Heart right ventricle (tissue), 16 donors: ENCODE results near the gene ZNF827. TPM values are rescaled to one million over a fixed set of nuclear protein-coding genes. Genes with fewer than 3 reads are reported as not detected.

Experiments used
- ATAC-seq, 8 donors: fragments of 200-7000 bp; cut with Tn5 transposase; one replicate each; pipeline ENCODE4 v1.9.1; 2020; ENCODE audit warnings: mild to moderate bottlenecking in 8 of 8, moderate library complexity in 8 of 8, moderate number of reproducible peaks in 1 of 8
- DNase-seq, 2 donors: peaks; one replicate each; pipeline ENCODE4 v3.0.0-alpha.2; 2020
- H3K27ac ChIP-seq, 10 donors: fragments of 200-600 bp; sonication (generic) in 2 of 10; one replicate each; pipeline versions ENCODE4 v1.5.0 to v1.8.0; 2020 to 2022; ENCODE audit warnings: mild to moderate bottlenecking in 3 of 10
- H3K27me3 ChIP-seq, 7 donors: fragments of 200-600 bp; one replicate each; pipeline ENCODE4 v1.8.0; 2021 to 2022; ENCODE audit warnings: mild to moderate bottlenecking in 2 of 7
- H3K36me3 ChIP-seq, 9 donors: fragments of 200-600 bp; sonication (generic) in 1 of 9; one replicate each; pipeline versions ENCODE4 v1.5.0 to v1.8.0; 2020 to 2022; ENCODE audit warnings: mild to moderate bottlenecking in 2 of 9
- H3K4me1 ChIP-seq, 9 donors: fragments of 200-600 bp; sonication (generic) in 1 of 9; one replicate each; pipeline versions ENCODE4 v1.5.0 to v1.8.0; 2020 to 2022; ENCODE audit warnings: mild to moderate bottlenecking in 4 of 9
- H3K4me3 ChIP-seq, 10 donors: fragments of 200-600 bp; sonication (generic) in 2 of 10; one replicate each; pipeline versions ENCODE4 v1.5.0 to v1.8.0; 2020 to 2022; ENCODE audit warnings: mild to moderate bottlenecking in 7 of 10, moderate library complexity in 2 of 10
- H3K9me3 ChIP-seq, 11 donors: fragments of 200-600 bp in 10 of 11; sonication (generic) in 2 of 11; one replicate each; pipeline versions ENCODE4 v1.5.0 to v1.8.0; 2013 to 2022; ENCODE audit warnings: mild to moderate bottlenecking in 2 of 11, control low read depth in 1 of 11, moderate library complexity in 1 of 11
- CTCF ChIP-seq, 9 donors: fragments of 200-600 bp; sonication (generic) in 2 of 9; IDR thresholded peaks; one replicate each; pipeline versions ENCODE4 v1.5.0 to v1.8.0; 2021 to 2022; ENCODE audit warnings: antibody characterized with exemption in 9 of 9, mild to moderate bottlenecking in 5 of 9, moderate library complexity in 1 of 9
- WGBS, 2 donors: extraction: QIAGEN DNeasy Blood & Tissue Kit; methylation state at CpG; one replicate each; pipeline ENCODE4 v1.1.7; 2013; ENCODE audit warnings: inconsistent platforms in 1 of 2; 5-methylcytosine and 5-hydroxymethylcytosine counted together
- intact Hi-C, 10 donors: fragments of 100-400 bp; cut with DNase I; formaldehyde crosslinking; loops; one replicate each; pipeline versions ENCODE4 v1.11.1 to v1.14.2; 2022
- polyA plus RNA-seq, 2 donors: library from polyadenylated mRNA; stranded (reverse); fragments of 200-250 nt; gene quantifications; one replicate each; pipeline ENCODE4 v1.2.3, GENCODE V29; 2013
- total RNA-seq, 10 donors: library from RNA; stranded (reverse); fragmentation: NEBNext Ultra II Directional in 3 of 10; extraction: Animal tissue kit (Norgen Biotek cat#: 25700) in 3 of 10; gene quantifications; one replicate each; pipeline versions ENCODE4 v1.2.1 to v1.2.4, GENCODE V29; 2021 to 2023
- donor health status: Arrhythmogenic right ventricular cardiomyopathy.
- donor health status: ischemic (EF 13 %, LVEDD 7.1; RV severe dilation, severe dysfunction).
- donor health status: healthy with polysubstance abuse.
- donor health status: DM: no; HTN: yes; CAD: no.
- donor health status: DM: no; HTN: no; CAD: no.
- donor health status: ischemic (EF 25% LVEDD 6.9; RV normal size, moderate dysfunction).
- donor health status: ischemic (EF 25% LVEDD 5.7; RV mildly dilated, moderate dysfunction).
- donor health status: healthy.
- donor health status: DM: yes; HTN: yes; CAD: no.
- donor health status: Ischemic cardiomyopathy.
- donor health status: ischemic (EF 35%, LVEDD 5.7; RV mildly dilated, moderate dysfunction).
- donor health status: nonischemic (EF 11% LVEDD 7.7; RV severe dilation, severe dysfunction).
- donor health status: DM: yes; HTN: yes; CAD: no.
- donor health status: PGD.
- donor health status: ischemic (EF 29% LVEDD 5.4; RV normal size, mild dysfunction).
- donor health status: nonischemic (EF 23%, LVEDD 6.1; RV moderate dilation, normal function).

ZNF827 gene
- total and polyA plus RNA-seq, 12 donors = 3.8 to 33.9 (median 19.3) TPM

GRCh38 chr4:145851511-145852201 is 87.0 kb downstream of the ZNF827 start:
- intact Hi-C loops = no loop called here
- peaks cover 0 to 22% (median 19%) of the 10 kb centered on the region in 9 donors for H3K4me1 ChIP-seq
- H3K27ac ChIP-seq = peak overlapping the region in 1 of 10 donors; percentile 42
- no peak overlapping the region for H3K4me3 ChIP-seq
- DNase-seq = no peak
- TF ChIP-seq CTCF (IDR thresholded peaks at IDR 0.05) = no peak
- peak in 3 of 8 donors; percentile 25 to 52 (median 28) for ATAC-seq
- H3K27me3 ChIP-seq = no peaks in the 10 kb centered on the region
- 54 to 56% methylated on average over 2 of the region's 2 CpGs for WGBS, 2 donors
- H3K36me3 ChIP-seq = peaks cover 0 to 17% (median 0%) of the 10 kb centered on the region in 9 donors
- no peaks in the 10 kb centered on the region for H3K9me3 ChIP-seq

- WGBS, 2 donors = 73 to 77% methylated on average over 7 of the region's 7 CpGs
- Histone ChIP-seq H3K27me3 (no peaks in the 10 kb centered on the region), H3K4me3 (no peak overlapping the region), H3K9me3 (no peaks in the 10 kb centered on the region), H3K36me3 (peaks cover 0 to 36% (median 0%) of the 10 kb centered on the region in 9 donors), H3K4me1 (peaks cover 0 to 32% (median 20%) of the 10 kb centered on the region in 9 donors), H3K27ac (no peak overlapping the region)
- ATAC-seq = no peak
- no peak for TF ChIP-seq CTCF (IDR thresholded peaks at IDR 0.05)
- intact Hi-C loops = loop anchor here in 2 of 10 donors (10.0 kb wide), 2 partner anchors 87 to 113 kb away; partner anchors contain the start of gene ZNF827 (in 1 of the 2)
- no peak for DNase-seq
Measured at GRCh38 chr4:145847764-145848163, 90.9 kb downstream of the ZNF827 start.

GRCh38 chr4:145845118-145845517 is 93.5 kb downstream of the ZNF827 start:
- 87 to 92% methylated on average over 4 of the region's 4 CpGs for WGBS, 2 donors
- H3K4me3 ChIP-seq = no peak overlapping the region
- intact Hi-C loops = loop anchor here in 2 of 10 donors (10.0 kb wide), 2 partner anchors 90 to 110 kb away; partner anchors contain the start of gene ZNF827 (in 1 of the 2)

GRCh38 chr4:145843639-145844038 is 95.0 kb downstream of the ZNF827 start:
- H3K4me1 ChIP-seq = peaks cover 0 to 21% (median 6%) of the 10 kb centered on the region in 9 donors
- peaks cover 0 to 34% (median 0%) of the 10 kb centered on the region in 9 donors for H3K36me3 ChIP-seq
- 85 to 86% methylated on average over 6 of the region's 6 CpGs for WGBS, 2 donors
- no peaks in the 10 kb centered on the region for H3K9me3 ChIP-seq
- no peak overlapping the region for H3K4me3 ChIP-seq
- no peaks in the 10 kb centered on the region for H3K27me3 ChIP-seq
- ATAC-seq (no peak), DNase-seq (no peak)
- intact Hi-C loops = loop anchor here in 3 of 10 donors (5.0 to 10.0 kb wide), 3 partner anchors 91 to 109 kb away; partner anchors contain the start of gene ZNF827 (in 2 of the 3)
- H3K27ac ChIP-seq = peak overlapping the region in 2 of 10 donors; percentile 15 to 21
- TF ChIP-seq CTCF (IDR thresholded peaks at IDR 0.05) = no peak

More at GRCh38 chr4:145845118-145845517, 93.5 kb downstream of the ZNF827 start:
- no peak overlapping the region for H3K27ac ChIP-seq
- H3K4me1 ChIP-seq = peaks cover 0 to 21% (median 6%) of the 10 kb centered on the region in 9 donors
- DNase-seq (no peak), ATAC-seq (no peak)
- H3K36me3 ChIP-seq = peaks cover 0 to 42% (median 0%) of the 10 kb centered on the region in 9 donors
- no peak for TF ChIP-seq CTCF (IDR thresholded peaks at IDR 0.05)
- H3K9me3 ChIP-seq = no peaks in the 10 kb centered on the region
- H3K27me3 ChIP-seq = no peaks in the 10 kb centered on the region
